IMR-90 (cell line): ENCODE results near the gene LAMA2. TPM values are rescaled to one million over a fixed set of nuclear protein-coding genes. Genes with fewer than 3 reads are reported as not detected.

ENCODE experiments used
- ATAC-seq: fragments of 200-7000 bp; cut with Tn5 transposase; 2 replicates; pipeline ENCODE4 v1.9.1; 2020; ENCODE audit warnings: low read depth, mild to moderate bottlenecking, moderate library complexity
- BruUV-seq: library from RNA; stranded (reverse); fragments of 400-500 nt; replicated peaks from 2 replicates; lab custom pipeline; 2021; lab: Mats Ljungman, UMichigan
- CTCF ChIA-PET: fragments of 300-600 bp; formaldehyde crosslinking; extraction: SDS; loops from one replicate; lab custom pipeline; 2021; ENCODE audit warnings: antibody characterized with exemption; lab: Yijun Ruan, JAX
- POLR2A ChIA-PET: fragments of 300-600 bp; sonication (Branson Sonifier 250); formaldehyde crosslinking; loops from one replicate; lab custom pipeline; 2022; ENCODE audit warnings: antibody characterized with exemption; ENCODE audit not compliant: unreplicated experiment; lab: Charles Lee
- DNase-seq: peaks from one replicate; pipeline ENCODE4 v3.0.0; 2013
- H2AFZ ChIP-seq: replicated peaks from 2 replicates; pipeline ENCODE3; 2013; ENCODE audit warnings: low read length, mild to moderate bottlenecking; ENCODE audit not compliant: poor library complexity
- H2AK5ac ChIP-seq: 2 replicates; pipeline ENCODE4 v1.6.1; 2013; ENCODE audit warnings: low read depth, low read length, inconsistent platforms
- H2AK9ac ChIP-seq: replicated peaks from 2 replicates; pipeline ENCODE3; 2013; ENCODE audit warnings: mild to moderate bottlenecking, low read depth, low read length, moderate library complexity; ENCODE audit not compliant: poor library complexity
- H2BK120ac ChIP-seq: 2 replicates; pipeline ENCODE4 v1.6.1; 2013; ENCODE audit warnings: low read depth, low read length, inconsistent platforms
- H2BK15ac ChIP-seq: 3 replicates; pipeline ENCODE4 v1.6.1; 2013; ENCODE audit warnings: low read depth, low read length, inconsistent platforms
- H2BK20ac ChIP-seq: 2 replicates; pipeline ENCODE4 v1.6.1; 2013; ENCODE audit warnings: low read depth, mild to moderate bottlenecking, inconsistent platforms, low read length, moderate library complexity
- H2BK5ac ChIP-seq: 2 replicates; pipeline ENCODE4 v1.6.1; 2013; ENCODE audit warnings: mild to moderate bottlenecking, low read depth, low read length, inconsistent platforms; ENCODE audit not compliant: poor library complexity, severe bottlenecking
- H3K14ac ChIP-seq: replicated peaks from 2 replicates; pipeline ENCODE4 v1.6.1; 2013; ENCODE audit warnings: low read depth, low read length, inconsistent platforms
- H3K18ac ChIP-seq: 2 replicates; pipeline ENCODE4 v1.6.1; 2013; ENCODE audit warnings: low read depth, low read length, control low read depth
- H3K23ac ChIP-seq: 2 replicates; pipeline ENCODE4 v1.6.1; 2013; ENCODE audit warnings: low read depth, low read length, inconsistent platforms
- H3K27ac ChIP-seq: 2 replicates; pipeline ENCODE4 v1.5.1; 2013; ENCODE audit warnings: mild to moderate bottlenecking, control low read depth, low read length; ENCODE audit not compliant: insufficient read depth
- H3K27me3 ChIP-seq: 2 replicates; pipeline ENCODE4 v1.6.1; 2013; ENCODE audit warnings: low read length; ENCODE audit not compliant: control insufficient read depth, insufficient read depth
- H3K36me3 ChIP-seq: 2 replicates; pipeline ENCODE4 v1.6.1; 2013; ENCODE audit warnings: low read length, mixed read lengths; ENCODE audit not compliant: control insufficient read depth, insufficient read depth
- H3K4ac ChIP-seq: 2 replicates; pipeline ENCODE4 v1.6.1; 2013; ENCODE audit warnings: low read depth, low read length, inconsistent platforms
- H3K4me1 ChIP-seq: 2 replicates; pipeline ENCODE4 v1.6.1; 2013; ENCODE audit warnings: low read length, mixed read lengths; ENCODE audit not compliant: control insufficient read depth, insufficient read depth
- H3K4me2 ChIP-seq: 2 replicates; pipeline ENCODE4 v1.6.1; 2013; ENCODE audit warnings: low read depth, mild to moderate bottlenecking, control low read depth, low read length, moderate library complexity
- H3K4me3 ChIP-seq: 2 replicates; pipeline ENCODE4 v1.5.1; 2013; ENCODE audit warnings: low read depth, mild to moderate bottlenecking, control low read depth, low read length, moderate library complexity; ENCODE audit not compliant: insufficient read depth
- H3K56ac ChIP-seq: 2 replicates; pipeline ENCODE4 v1.6.1; 2013; ENCODE audit warnings: low read length, inconsistent platforms; ENCODE audit not compliant: insufficient read depth; ENCODE audit errors: extremely low read depth
- H3K79me1 ChIP-seq, 2 experiments: 2 replicates each; pipeline ENCODE4 v1.6.1; 2013; ENCODE audit warnings: low read length in 2 of 2, inconsistent platforms in 1 of 2, low read depth in 1 of 2
- H3K9ac ChIP-seq: 2 replicates; pipeline ENCODE4 v1.6.1; 2013; ENCODE audit warnings: low read depth, low read length, control low read depth
- H3K9me1 ChIP-seq: 2 replicates; pipeline ENCODE4 v1.6.1; 2013; ENCODE audit warnings: low read length, inconsistent platforms; ENCODE audit not compliant: insufficient read depth
- H3K9me3 ChIP-seq: 2 replicates; pipeline ENCODE4 v1.6.1; 2013; ENCODE audit warnings: low read length; ENCODE audit not compliant: control insufficient read depth, insufficient read depth
- H4K20me1 ChIP-seq: 2 replicates; pipeline ENCODE4 v1.6.1; 2013; ENCODE audit warnings: low read length, inconsistent platforms; ENCODE audit not compliant: insufficient read depth
- H4K5ac ChIP-seq: 2 replicates; pipeline ENCODE4 v1.6.1; 2013; ENCODE audit warnings: mild to moderate bottlenecking, low read depth, low read length, control low read depth
- H4K8ac ChIP-seq, 2 experiments: 2 replicates each; pipeline ENCODE4 v1.6.1; 2013; ENCODE audit warnings: low read depth in 2 of 2, low read length in 2 of 2, control low read depth in 1 of 2, inconsistent platforms in 1 of 2
- H4K91ac ChIP-seq: 2 replicates; pipeline ENCODE4 v1.6.1; 2013; ENCODE audit warnings: low read depth, low read length, inconsistent platforms; ENCODE audit not compliant: insufficient read depth
- BHLHE40 ChIP-seq: fragments of 150-350 bp; IDR thresholded peaks from 2 replicates; pipeline ENCODE4 v1.6.1; 2016; ENCODE audit warnings: mild to moderate bottlenecking, low read depth, low read length
- CEBPB ChIP-seq: IDR thresholded peaks from 2 replicates; pipeline ENCODE4 v1.6.1; 2012; ENCODE audit warnings: low read depth, low read length, improper control_type of control experiment
- CHD1 ChIP-seq: IDR thresholded peaks from 2 replicates; pipeline ENCODE4 v1.6.1; 2012; ENCODE audit warnings: low read depth, low read length, improper control_type of control experiment
- RFX5 ChIP-seq: IDR thresholded peaks from 2 replicates; pipeline ENCODE4 v1.8.0; 2012; ENCODE audit warnings: low read depth, mild to moderate bottlenecking, low read length, moderate library complexity
- WGBS, 2 experiments: methylation state at CpG; one replicate each; pipeline versions ENCODE4 v1.1.5 to v1.1.7; 2013; ENCODE audit warnings: missing lambda C conversion rate in 2 of 2; ENCODE audit not compliant: insufficient read length in 1 of 2; ENCODE audit errors: extremely low coverage in 2 of 2; 5-methylcytosine and 5-hydroxymethylcytosine counted together
- dilution Hi-C: fragments of 300-500 bp; cut with HindIII; formaldehyde crosslinking; loops from one replicate; pipeline ENCODE4 v1.14.3; 2018; ENCODE audit warnings: low sequenced_read_pairs; ENCODE audit not compliant: unreplicated experiment
- in situ Hi-C: fragments of 300-500 bp; cut with MboI; formaldehyde crosslinking; loops from 3 replicates; pipeline ENCODE4 v1.14.3; 2019; ENCODE audit warnings: low sequenced_read_pairs, inconsistent platforms, mixed read lengths
- intact Hi-C: fragments of 100-400 bp; cut with micrococcal nuclease; formaldehyde crosslinking; loops from 2 replicates; pipeline ENCODE4 v1.10.0; 2022
- polyA plus RNA-seq, 3 experiments: library from polyadenylated mRNA; depleted of rRNA; stranded (reverse); fragments of >200 nt; gene quantifications; 2 replicates each; pipeline ENCODE4 v1.2.3, GENCODE V29; 2012; ENCODE audit warnings: low replicate concordance in 1 of 3
- total RNA-seq: library from RNA; depleted of rRNA; stranded (reverse); fragments of >200 nt; gene quantifications from 2 replicates; pipeline ENCODE4 v1.2.3, GENCODE V29; 2012
- TF ChIP-seq, protein P1 (sequence below): fragments of 150-350 bp; IDR thresholded peaks from 2 replicates; pipeline ENCODE4 v1.6.1; 2017; ENCODE audit warnings: mild to moderate bottlenecking, antibody characterized with exemption, low read length, low read depth

The LAMA2 gene
- total and polyA plus RNA-seq, 2 of the 4 experiments (the other 2 are of a cell fraction) = 9.9 to 13.3 TPM

DNA sequence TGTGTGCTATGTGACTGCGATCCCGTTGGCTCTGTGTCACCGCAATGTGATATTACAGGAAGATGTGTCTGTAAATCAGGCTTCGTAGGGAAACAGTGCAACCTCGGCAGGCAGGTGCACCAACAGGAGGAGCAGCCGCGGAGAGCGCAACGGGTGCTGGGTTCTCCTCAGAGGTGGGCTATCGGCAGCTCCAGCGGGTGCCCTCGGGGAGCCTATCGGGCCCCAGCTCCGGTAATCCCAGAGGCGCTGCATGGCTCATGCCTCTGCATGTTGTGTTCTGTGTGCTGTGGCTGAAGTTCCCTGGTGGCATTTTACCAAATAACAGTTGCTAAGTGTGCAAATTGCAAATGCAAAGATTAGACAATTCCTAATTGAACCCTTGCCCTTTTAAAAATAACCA lies 409.9 kb downstream of the LAMA2 start:
- no peak overlapping the region for H2AK5ac ChIP-seq
- H3K9me1 ChIP-seq = no peaks in the 10 kb centered on the region; the same call in 1 of the 2 replicates
- H3K14ac ChIP-seq = no peak overlapping the region
- no peak overlapping the region for H3K56ac ChIP-seq
- dilution Hi-C loops (no loop called here), in situ Hi-C loops (no loop called here), intact Hi-C loops (no loop called here)
- H3K27me3 ChIP-seq = no peaks in the 10 kb centered on the region
- no peak overlapping the region for H2BK20ac ChIP-seq
- no peak overlapping the region for H2BK5ac ChIP-seq
- H2AK9ac ChIP-seq = no peak overlapping the region
- H3K4me2 ChIP-seq = no peak overlapping the region
- BruUV-seq = no TSS peak
- TF ChIP-seq BHLHE40 (no peak), CHD1 (no peak), CEBPB (no peak), RFX5 (no peak)
- TF ChIP-seq, protein P1, sequence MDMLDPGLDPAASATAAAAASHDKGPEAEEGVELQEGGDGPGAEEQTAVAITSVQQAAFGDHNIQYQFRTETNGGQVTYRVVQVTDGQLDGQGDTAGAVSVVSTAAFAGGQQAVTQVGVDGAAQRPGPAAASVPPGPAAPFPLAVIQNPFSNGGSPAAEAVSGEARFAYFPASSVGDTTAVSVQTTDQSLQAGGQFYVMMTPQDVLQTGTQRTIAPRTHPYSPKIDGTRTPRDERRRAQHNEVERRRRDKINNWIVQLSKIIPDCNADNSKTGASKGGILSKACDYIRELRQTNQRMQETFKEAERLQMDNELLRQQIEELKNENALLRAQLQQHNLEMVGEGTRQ = no peak
- no peak overlapping the region for H2BK15ac ChIP-seq
- H3K27ac ChIP-seq = no peak overlapping the region
- no peak overlapping the region for H4K5ac ChIP-seq
- H3K23ac ChIP-seq = no peak overlapping the region
- ChIA-PET CTCF (no interaction called here), POLR2A (no interaction called here)
- WGBS, 2 experiments = 96% methylated on average over 7 of the region's 15 CpGs; no CpG with 5 or more reads in 1 of the 2 experiments
- no peak overlapping the region for H2AFZ ChIP-seq
- no peak overlapping the region for H3K4ac ChIP-seq
- H3K4me3 ChIP-seq = no peak overlapping the region
- no peaks in the 10 kb centered on the region for H3K9me3 ChIP-seq
- H3K18ac ChIP-seq = no peak overlapping the region
- DNase-seq = no peak
- H3K79me1 ChIP-seq = no peaks in the 10 kb centered on the region
- no peak overlapping the region for H2BK120ac ChIP-seq
- H3K9ac ChIP-seq = no peak overlapping the region
- H4K20me1 ChIP-seq = no peaks in the 10 kb centered on the region
- H4K91ac ChIP-seq = no peak overlapping the region
- no peak for ATAC-seq
- H4K8ac ChIP-seq = no peak overlapping the region
- no peaks in the 10 kb centered on the region for H3K4me1 ChIP-seq
- H3K36me3 ChIP-seq = no peaks in the 10 kb centered on the region
